T-helper 1 cell treated with Interleukin-12 subunit alpha and Interleukin-12 subunit beta and Interleukin-4 antibody, amounts not matched to agents 30 μg/mL and 1 μg/mL, for 36 hours (primary cell): ENCODE results near the gene SPON1.
"Not testable (repeated sequence)": the region's sequence is repeated elsewhere in the genome, so short reads cannot be mapped to it uniquely, and the experiment has no call there.

Experiments
- H3K27ac Mint-ChIP-seq: one replicate; pipeline ENCODE4 v1.8.0; 2021; ENCODE audit warnings: mild to moderate bottlenecking, mixed read lengths
- H3K27me3 Mint-ChIP-seq: one replicate; pipeline ENCODE4 v1.8.0; 2021; ENCODE audit warnings: low read depth, mixed read lengths
- H3K36me3 Mint-ChIP-seq: one replicate; pipeline ENCODE4 v1.8.0; 2021; ENCODE audit warnings: low read depth, mixed read lengths
- H3K4me1 Mint-ChIP-seq: one replicate; pipeline ENCODE4 v1.8.0; 2021; ENCODE audit warnings: low read depth, mixed read lengths
- H3K4me3 Mint-ChIP-seq: one replicate; pipeline ENCODE4 v1.8.0; 2021; ENCODE audit warnings: mild to moderate bottlenecking, moderate library complexity, mixed read lengths
- H3K9me3 Mint-ChIP-seq: one replicate; pipeline ENCODE4 v1.8.0; 2021; ENCODE audit warnings: mixed read lengths

The SPON1 gene

GRCh38 chr11:14082338-14082737 is 119.8 kb downstream of the SPON1 start:
- H3K4me1 Mint-ChIP-seq = peaks cover 17% of the 10 kb centered on the region
- H3K27ac Mint-ChIP-seq = no peak overlapping the region
- H3K36me3 Mint-ChIP-seq = no peaks in the 10 kb centered on the region

GRCh38 chr11:14088861-14089260 is 126.3 kb downstream of the SPON1 start:
- peaks cover 32% of the 10 kb centered on the region for H3K27me3 Mint-ChIP-seq
- H3K27ac Mint-ChIP-seq, H3K4me3 Mint-ChIP-seq, H3K4me1 Mint-ChIP-seq, H3K9me3 Mint-ChIP-seq, H3K36me3 Mint-ChIP-seq: not testable (repeated sequence)

More at GRCh38 chr11:14082338-14082737, 119.8 kb downstream of the SPON1 start:
- Mint-ChIP-seq H3K9me3 (no peaks in the 10 kb centered on the region), H3K4me3 (no peak overlapping the region), H3K27me3 (peaks cover 44% of the 10 kb centered on the region)

GRCh38 chr11:14089690-14090462 is 127.4 kb downstream of the SPON1 start:
- Mint-ChIP-seq H3K27me3 (peaks cover 34% of the 10 kb centered on the region), H3K9me3 (no peaks in the 10 kb centered on the region), H3K27ac (no peak overlapping the region), H3K4me3 (no peak overlapping the region), H3K36me3 (no peaks in the 10 kb centered on the region), H3K4me1 (peaks cover 3% of the 10 kb centered on the region)

- H3K9me3 Mint-ChIP-seq, H3K36me3 Mint-ChIP-seq, H3K27ac Mint-ChIP-seq, H3K4me1 Mint-ChIP-seq, H3K4me3 Mint-ChIP-seq: not testable (repeated sequence)
- peaks cover 31% of the 10 kb centered on the region for H3K27me3 Mint-ChIP-seq
These were observed 128.1 kb downstream of the SPON1 start for GRCh38 chr11:14090631-14091030.

GRCh38 chr11:14093065-14093464 is 130.5 kb downstream of the SPON1 start:
- Mint-ChIP-seq H3K4me3 (no peak overlapping the region), H3K27ac (no peak overlapping the region), H3K4me1 (peaks cover 3% of the 10 kb centered on the region), H3K36me3 (no peaks in the 10 kb centered on the region), H3K27me3 (peaks cover 21% of the 10 kb centered on the region), H3K9me3 (no peaks in the 10 kb centered on the region)

GRCh38 chr11:14094481-14095037 is 132.0 kb downstream of the SPON1 start:
- Mint-ChIP-seq H3K4me3 (no peak overlapping the region), H3K27me3 (peaks cover 12% of the 10 kb centered on the region), H3K36me3 (no peaks in the 10 kb centered on the region), H3K27ac (no peak overlapping the region), H3K9me3 (no peaks in the 10 kb centered on the region), H3K4me1 (no peaks in the 10 kb centered on the region)

- no peak overlapping the region for H3K4me3 Mint-ChIP-seq
- H3K27ac Mint-ChIP-seq = no peak overlapping the region
- no peaks in the 10 kb centered on the region for H3K36me3 Mint-ChIP-seq
- no peaks in the 10 kb centered on the region for H3K9me3 Mint-ChIP-seq
- H3K4me1 Mint-ChIP-seq = no peaks in the 10 kb centered on the region
- peaks cover 12% of the 10 kb centered on the region for H3K27me3 Mint-ChIP-seq
These were observed 133.4 kb downstream of the SPON1 start for GRCh38 chr11:14095882-14096281.

- Mint-ChIP-seq H3K4me3 (no peak overlapping the region), H3K27ac (no peak overlapping the region), H3K27me3 (peaks cover 12% of the 10 kb centered on the region), H3K9me3 (no peaks in the 10 kb centered on the region), H3K36me3 (no peaks in the 10 kb centered on the region), H3K4me1 (no peaks in the 10 kb centered on the region)
These were observed 134.1 kb downstream of the SPON1 start for GRCh38 chr11:14096606-14097005.

- Mint-ChIP-seq H3K4me3 (no peak overlapping the region), H3K27me3 (peaks cover 11% of the 10 kb centered on the region), H3K36me3 (no peaks in the 10 kb centered on the region), H3K27ac (no peak overlapping the region), H3K9me3 (no peaks in the 10 kb centered on the region), H3K4me1 (no peaks in the 10 kb centered on the region)
These were observed 138.9 kb downstream of the SPON1 start for GRCh38 chr11:14101388-14101787.

- no peaks in the 10 kb centered on the region for H3K4me1 Mint-ChIP-seq
- H3K27ac Mint-ChIP-seq = no peak overlapping the region
- H3K27me3 Mint-ChIP-seq = peaks cover 4% of the 10 kb centered on the region
- H3K9me3 Mint-ChIP-seq = no peaks in the 10 kb centered on the region
- no peaks in the 10 kb centered on the region for H3K36me3 Mint-ChIP-seq
- no peak overlapping the region for H3K4me3 Mint-ChIP-seq
These were observed 140.2 kb downstream of the SPON1 start for GRCh38 chr11:14102766-14103165.

GRCh38 chr11:14105446-14105845 is 142.9 kb downstream of the SPON1 start:
- no peaks in the 10 kb centered on the region for H3K36me3 Mint-ChIP-seq
- H3K4me3 Mint-ChIP-seq = no peak overlapping the region
- no peak overlapping the region for H3K27ac Mint-ChIP-seq
- H3K27me3 Mint-ChIP-seq = peaks cover 4% of the 10 kb centered on the region
- no peaks in the 10 kb centered on the region for H3K4me1 Mint-ChIP-seq
- H3K9me3 Mint-ChIP-seq = no peaks in the 10 kb centered on the region

- Mint-ChIP-seq H3K36me3 (no peaks in the 10 kb centered on the region), H3K27me3 (peaks cover 4% of the 10 kb centered on the region), H3K4me1 (no peaks in the 10 kb centered on the region), H3K4me3 (no peak overlapping the region), H3K9me3 (no peaks in the 10 kb centered on the region), H3K27ac (no peak overlapping the region)
These were observed 144.0 kb downstream of the SPON1 start for GRCh38 chr11:14106303-14107049.

GRCh38 chr11:14107050-14107430 is 144.5 kb downstream of the SPON1 start:
- no peaks in the 10 kb centered on the region for H3K4me1 Mint-ChIP-seq
- H3K27ac Mint-ChIP-seq = no peak overlapping the region
- no peak overlapping the region for H3K4me3 Mint-ChIP-seq
- no peaks in the 10 kb centered on the region for H3K9me3 Mint-ChIP-seq
- H3K36me3 Mint-ChIP-seq = no peaks in the 10 kb centered on the region
- H3K27me3 Mint-ChIP-seq = peaks cover 4% of the 10 kb centered on the region

GRCh38 chr11:14109742-14110141 is 147.2 kb downstream of the SPON1 start:
- Mint-ChIP-seq H3K36me3 (no peaks in the 10 kb centered on the region), H3K9me3 (no peaks in the 10 kb centered on the region), H3K27me3 (peaks cover 4% of the 10 kb centered on the region), H3K4me3 (no peak overlapping the region), H3K4me1 (no peaks in the 10 kb centered on the region), H3K27ac (no peak overlapping the region)

GRCh38 chr11:14110629-14111028 is 148.1 kb downstream of the SPON1 start:
- Mint-ChIP-seq H3K27ac (no peak overlapping the region), H3K4me3 (no peak overlapping the region), H3K4me1 (no peaks in the 10 kb centered on the region), H3K27me3 (no peaks in the 10 kb centered on the region), H3K9me3 (no peaks in the 10 kb centered on the region), H3K36me3 (no peaks in the 10 kb centered on the region)
